LHCN-M2 (cell line): ENCODE data around the gene FAM20C. TPM values are rescaled to one million over a fixed set of nuclear protein-coding genes. Genes with fewer than 3 reads are reported as not detected.
A peak's percentile ranks its signal among the peaks of the same experiment; 100 is the strongest.
"Not testable (repeated sequence)": the region's sequence is repeated elsewhere in the genome, so short reads cannot be mapped to it uniquely, and the experiment has no call there.

Experiments used
- DNase-seq: peaks from one replicate; pipeline ENCODE4 v3.0.0-alpha.2; 2012; ENCODE audit warnings: low read depth
- total RNA-seq: library from RNA; depleted of rRNA; stranded (reverse); fragments of >200 nt; gene quantifications from 2 replicates; pipeline ENCODE4 v1.2.3, GENCODE V29; 2014

FAM20C gene
- total RNA-seq, 1 experiment from 2014 or later: 36.4 TPM

- peak; percentile 85 for DNase-seq
Measured at GRCh38 chr7:191105-191980, 1.0 kb upstream of the FAM20C start.

GRCh38 chr7:192701-193480, 520 bp downstream of the FAM20C start:
- DNase-seq: peak; percentile 21

GRCh38 chr7:193481-194251, 1.3 kb downstream of the FAM20C start:
- DNase-seq: no peak

DNA sequence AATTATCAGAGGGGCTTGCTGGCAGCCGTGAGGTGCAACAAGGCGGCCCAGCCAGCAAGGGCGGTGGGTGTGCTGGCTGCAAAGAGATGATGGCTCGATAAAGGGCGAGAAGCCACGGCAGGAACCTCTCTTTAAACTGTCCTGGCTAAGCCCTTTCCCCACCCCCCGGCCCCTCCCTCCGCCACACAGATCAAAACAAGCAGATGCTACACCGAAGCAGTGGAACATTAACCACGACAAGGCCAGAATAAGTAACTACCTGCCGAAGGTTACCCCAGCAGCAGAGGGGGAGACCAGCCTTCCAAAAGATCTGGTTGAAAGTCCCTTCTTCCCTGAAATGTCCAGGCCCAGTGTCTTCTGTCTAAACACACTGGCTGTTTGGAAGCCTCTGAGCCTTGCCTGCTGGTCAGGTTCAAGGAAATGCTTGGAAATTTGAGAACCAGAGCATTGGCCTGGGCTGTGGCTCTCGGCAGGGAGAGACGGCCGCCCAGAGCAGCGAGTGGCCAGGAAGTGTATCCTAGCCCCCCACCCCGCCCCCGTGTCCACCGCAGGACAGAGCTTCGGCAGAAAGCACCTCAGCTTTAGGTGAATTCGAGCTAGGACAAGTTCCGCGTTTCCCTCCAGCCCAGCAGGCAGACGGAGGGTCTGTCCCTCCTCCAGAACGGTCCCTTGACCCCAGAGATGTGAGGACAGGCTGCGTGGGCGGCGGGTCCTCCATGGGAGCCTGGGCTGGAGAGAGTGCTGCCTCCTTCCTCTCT, 2.1 kb downstream of the FAM20C start:
- no peak for DNase-seq

DNA sequence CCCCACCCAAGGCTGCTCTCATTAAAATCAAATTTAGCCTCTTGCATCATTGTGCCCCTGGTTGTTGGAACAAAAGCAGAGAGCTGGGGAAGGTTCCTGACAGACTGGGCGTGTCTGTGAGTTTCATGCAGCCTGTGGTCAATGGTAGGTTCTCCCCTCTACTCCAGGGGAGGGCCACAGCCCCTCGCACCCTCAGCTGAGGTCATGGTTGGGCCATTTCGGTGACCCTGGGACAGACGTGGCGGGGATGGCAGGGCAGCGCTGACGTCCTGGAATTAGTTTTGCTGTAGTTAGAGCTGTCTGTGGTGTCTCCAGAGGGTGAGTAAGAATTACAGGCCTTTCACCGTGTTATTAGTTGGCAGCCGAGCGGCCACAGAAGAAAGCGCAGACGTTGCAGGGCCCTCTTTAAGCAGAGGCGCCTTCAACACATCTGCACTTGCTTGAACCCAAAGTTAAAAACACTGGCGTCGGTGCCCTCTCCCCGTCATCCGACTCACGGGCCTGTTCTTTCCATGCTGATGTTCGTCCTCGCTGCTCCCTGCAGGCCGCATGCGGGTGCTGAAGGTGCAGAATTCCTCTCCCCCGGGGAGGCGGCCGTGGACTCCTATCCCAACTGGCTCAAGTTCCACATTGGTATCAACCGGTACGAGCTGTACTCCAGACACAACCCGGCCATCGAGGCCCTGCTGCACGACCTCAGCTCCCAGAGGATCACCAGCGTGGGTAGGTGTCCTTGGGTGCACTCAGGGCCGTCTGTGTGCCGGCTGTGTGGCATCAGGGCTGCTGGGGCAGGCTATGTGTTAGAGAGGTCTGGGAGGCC, 2.8 kb downstream of the FAM20C start:
- DNase-seq: no peak

DNA sequence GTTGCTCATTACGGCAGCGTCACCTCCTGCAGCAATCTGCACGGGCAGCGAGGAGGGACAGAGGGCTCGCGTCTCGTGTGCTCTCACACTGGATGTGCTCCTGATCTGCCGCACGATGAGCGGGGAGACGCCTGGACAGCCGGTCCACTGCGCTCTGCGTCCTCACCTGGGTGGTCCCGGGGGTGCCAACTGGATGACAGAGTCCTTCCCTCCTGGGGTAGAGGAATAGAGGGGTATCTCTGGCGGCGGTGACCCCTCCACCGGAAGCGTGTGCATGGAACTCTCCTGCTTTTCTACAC, 3.4 kb downstream of the FAM20C start:
- DNase-seq: no peak

GRCh38 chr7:196283-196682, 3.9 kb downstream of the FAM20C start:
- no peak for DNase-seq

- no peak for DNase-seq
Measured at GRCh38 chr7:196778-197321, 4.5 kb downstream of the FAM20C start.

DNA sequence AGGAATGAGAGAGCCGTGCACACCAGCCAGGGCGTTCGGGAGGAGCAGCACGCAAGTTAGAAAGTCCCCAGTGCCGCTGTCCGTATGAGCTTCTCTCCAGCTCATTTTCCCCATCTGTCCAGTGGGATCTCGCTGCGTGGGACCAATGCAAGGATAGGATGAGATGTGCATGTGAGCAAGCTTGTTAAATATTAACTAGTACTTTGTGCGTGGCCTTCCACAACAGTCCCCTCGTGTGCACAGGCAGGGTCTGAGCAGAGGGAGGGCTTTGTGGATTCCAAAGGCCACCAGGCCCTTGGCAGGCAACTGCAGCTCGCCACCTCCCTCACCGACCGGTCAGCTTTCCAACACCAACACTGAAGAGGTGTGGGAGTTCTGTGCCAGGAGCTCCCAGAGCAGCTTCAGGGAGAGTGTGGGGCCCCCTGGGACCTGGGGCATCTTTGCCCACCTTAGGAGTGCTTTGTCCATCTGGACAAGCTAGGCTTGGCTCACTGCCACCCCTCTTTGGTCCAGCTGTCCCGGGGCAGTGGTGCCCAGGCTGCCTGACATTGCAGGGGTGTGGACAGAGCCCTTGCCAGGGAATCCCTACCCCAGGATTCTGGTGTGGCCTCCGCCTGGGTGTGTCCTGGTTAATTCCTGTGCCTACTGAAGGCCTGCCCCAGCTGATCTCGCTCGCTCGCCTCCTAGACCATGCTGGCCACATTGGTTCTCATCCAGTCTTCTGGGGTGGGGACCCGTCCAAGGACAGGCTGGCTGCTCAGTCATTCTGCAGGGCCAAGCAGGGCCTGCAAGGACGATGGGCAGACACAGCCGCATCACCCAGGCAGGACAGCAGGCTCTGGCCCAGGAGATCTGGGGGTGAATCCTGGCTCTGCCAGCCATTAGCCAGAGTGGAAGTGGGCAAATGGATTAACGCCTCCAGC, 5.3 kb downstream of the FAM20C start:
- no peak for DNase-seq

DNA sequence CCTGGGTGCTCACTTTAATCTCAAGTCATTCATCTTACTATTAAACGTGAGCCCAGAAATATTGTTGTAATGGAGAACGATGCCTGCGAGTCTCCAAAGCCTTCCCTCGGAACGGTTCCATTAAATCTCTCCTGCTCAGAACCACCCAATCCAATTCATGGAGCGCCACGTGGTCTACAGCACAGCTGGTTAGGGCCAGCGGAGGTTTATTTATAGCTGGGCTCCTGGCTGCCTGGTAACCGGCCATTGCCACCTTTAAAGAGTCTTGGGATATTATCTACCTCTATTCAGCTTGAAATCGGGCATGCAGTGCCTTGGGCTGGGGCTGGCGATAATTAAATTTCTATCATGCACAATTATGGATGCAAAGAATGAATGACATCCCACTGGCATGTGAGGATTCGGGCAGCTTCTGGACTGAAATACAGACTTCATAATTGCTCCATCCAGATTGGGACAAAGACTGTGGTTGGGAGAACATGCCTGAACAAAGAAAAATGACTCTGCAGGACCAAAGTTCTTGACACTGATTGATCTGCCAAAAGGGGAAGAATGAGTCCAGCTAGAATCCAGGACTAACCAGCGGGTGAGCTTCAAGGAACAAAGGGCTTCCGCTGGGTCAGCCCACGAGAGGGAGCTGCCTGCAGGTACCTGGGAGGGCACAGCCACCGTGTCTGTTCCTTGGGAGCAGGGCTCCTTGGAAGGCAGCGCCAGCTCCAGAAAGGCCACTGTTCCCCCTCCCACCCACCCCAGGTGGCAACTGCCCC, 7.3 kb downstream of the FAM20C start:
- DNase-seq: no peak

GRCh38 chr7:200290-200689, 7.9 kb downstream of the FAM20C start:
- DNase-seq: no peak

DNA sequence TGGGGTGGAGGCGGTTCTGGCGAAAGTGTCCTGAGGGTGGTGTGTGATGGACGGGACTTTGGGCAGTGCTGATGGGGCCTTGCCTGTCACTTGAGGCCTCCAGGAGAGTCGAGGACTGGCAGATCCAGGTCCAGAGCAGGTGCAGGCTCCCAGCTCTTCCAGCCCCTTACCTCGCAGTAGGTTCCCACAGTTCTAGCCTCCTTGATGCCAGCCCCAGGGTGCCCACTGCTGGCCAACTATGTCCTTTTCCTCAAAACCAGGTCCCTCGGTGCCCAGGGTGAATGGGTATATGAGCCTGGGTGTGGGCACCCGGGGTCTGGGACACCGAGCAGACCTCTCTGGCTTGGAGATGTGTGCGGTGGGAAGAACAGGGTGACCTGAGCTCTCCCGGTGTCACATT, 8.3 kb downstream of the FAM20C start:
- DNase-seq: no peak

- no peak for DNase-seq
Measured at GRCh38 chr7:204326-204725, 12.0 kb downstream of the FAM20C start.

- DNase-seq: no peak
Measured at GRCh38 chr7:205115-206010, 13.0 kb downstream of the FAM20C start.

DNA sequence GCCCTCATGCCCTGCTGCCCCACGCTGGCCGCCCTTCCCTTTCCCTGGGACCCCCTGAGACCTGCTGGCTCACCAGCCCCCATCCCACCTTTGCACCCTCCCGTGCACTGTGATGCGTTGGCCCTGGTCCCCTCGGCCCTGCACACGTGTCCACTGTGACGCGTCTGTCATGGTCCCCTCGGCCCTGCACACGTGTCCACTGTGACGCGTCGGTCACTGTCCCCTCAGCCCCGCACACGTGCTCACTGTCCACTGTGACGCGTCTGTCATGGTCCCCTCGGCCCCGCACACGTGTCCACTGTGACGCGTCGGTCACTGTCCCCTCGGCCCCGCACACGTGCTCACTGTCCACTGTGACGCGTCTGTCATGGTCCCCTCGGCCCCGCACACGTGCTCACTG, 14.0 kb downstream of the FAM20C start:
- DNase-seq: not testable (repeated sequence)

- DNase-seq: no peak
Measured at GRCh38 chr7:207418-208129, 15.2 kb downstream of the FAM20C start.
